DMS53 (cell line): Measurements from ENCODE around the gene MAML3.

Experiments used
- DNase-seq: peaks from one replicate; lab custom pipeline; 2025; lab: John Stamatoyannopoulos, UW

The MAML3 gene

GRCh38 chr4:140071806-140072205 is 82.2 kb downstream of the MAML3 start:
- no peak for DNase-seq

GRCh38 chr4:140070973-140071372 is 83.0 kb downstream of the MAML3 start:
- no peak for DNase-seq

GRCh38 chr4:140070366-140070765 is 83.6 kb downstream of the MAML3 start:
- DNase-seq: no peak

- DNase-seq: no peak
These were observed 84.9 kb downstream of the MAML3 start for GRCh38 chr4:140069066-140069465.

- DNase-seq: no peak
These were observed 85.7 kb downstream of the MAML3 start for GRCh38 chr4:140068271-140068670.

- DNase-seq: no peak
These were observed 87.7 kb downstream of the MAML3 start for GRCh38 chr4:140066031-140066930.

GRCh38 chr4:140065393-140065792 is 88.6 kb downstream of the MAML3 start:
- DNase-seq: no peak

GRCh38 chr4:140061659-140062289 is 92.2 kb downstream of the MAML3 start:
- DNase-seq: no peak

- no peak for DNase-seq
These were observed 92.8 kb downstream of the MAML3 start for GRCh38 chr4:140061194-140061593.

GRCh38 chr4:140059159-140059558 is 94.8 kb downstream of the MAML3 start:
- peak; percentile 23 for DNase-seq

- no peak for DNase-seq
These were observed 96.3 kb downstream of the MAML3 start for GRCh38 chr4:140057701-140058100.

- DNase-seq: no peak
These were observed 98.0 kb downstream of the MAML3 start for GRCh38 chr4:140056015-140056414.

GRCh38 chr4:140054861-140055260 is 99.1 kb downstream of the MAML3 start:
- no peak for DNase-seq

- DNase-seq: no peak
These were observed 100.8 kb downstream of the MAML3 start for GRCh38 chr4:140053185-140053584.

GRCh38 chr4:140052050-140052449 is 101.9 kb downstream of the MAML3 start:
- DNase-seq: peak; percentile 54

- peak; percentile 75 for DNase-seq
These were observed 103.9 kb downstream of the MAML3 start for GRCh38 chr4:140049849-140050637.

- peak; percentile 96 for DNase-seq
These were observed 104.7 kb downstream of the MAML3 start for GRCh38 chr4:140049024-140049848.

- DNase-seq: peak; percentile 44
These were observed 105.5 kb downstream of the MAML3 start for GRCh38 chr4:140048419-140048995.

GRCh38 chr4:140047786-140048185 is 106.2 kb downstream of the MAML3 start:
- peak; percentile 48 for DNase-seq

GRCh38 chr4:140047017-140047640 is 106.9 kb downstream of the MAML3 start:
- peak; percentile 66 for DNase-seq

GRCh38 chr4:140046543-140046942 is 107.4 kb downstream of the MAML3 start:
- peak; percentile 45 for DNase-seq
